KBM-7 (cell line): Measurements from ENCODE around the gene MAB21L3.

ENCODE experiments used
- DNase-seq: peaks from one replicate; pipeline ENCODE4 v3.0.0-alpha.2; 2015
- in situ Hi-C: fragments of 300-500 bp; cut with MboI; formaldehyde crosslinking; loops from 2 replicates; pipeline ENCODE4 v1.14.3; 2020; ENCODE audit warnings: low sequenced_read_pairs, low pct_unique_long_range_greater_than_20kb, mixed read lengths

The MAB21L3 gene

GRCh38 chr1:116178837-116179236 lies 67.6 kb downstream of the MAB21L3 start:
- DNase-seq = no peak
- in situ Hi-C loops = no loop called here

GRCh38 chr1:116179419-116179818 lies 68.2 kb downstream of the MAB21L3 start:
- no peak for DNase-seq

GRCh38 chr1:116179964-116180363 lies 68.8 kb downstream of the MAB21L3 start:
- in situ Hi-C loops = no loop called here
- DNase-seq = no peak

More at GRCh38 chr1:116179419-116179818, 68.2 kb downstream of the MAB21L3 start:
- in situ Hi-C loops = no loop called here

GRCh38 chr1:116182019-116182714 lies 71.0 kb downstream of the MAB21L3 start:
- DNase-seq = no peak
- in situ Hi-C loops = no loop called here
